ENCODE results near the gene RHOC.

RHOC gene

GRCh38 chr1:112692681-112693080, 14.2 kb downstream of the RHOC start:
- DNase-seq (ENCODE audit: low spot score): no peak
- in situ Hi-C loops (cut with MboI; ENCODE audit: low sequenced_read_pairs, unreplicated experiment): no loop called here
- no peak for TF ChIP-seq CTCF (IDR thresholded peaks at IDR 0.05; ENCODE audit: borderline replicate concordance, control extremely low read depth, extremely low read depth, insufficient read depth, missing control alignments)

GRCh38 chr1:112689842-112690237, 17.1 kb downstream of the RHOC start:
- DNase-seq (ENCODE audit: low spot score): no peak
- TF ChIP-seq CTCF (IDR thresholded peaks at IDR 0.05; ENCODE audit: borderline replicate concordance, control extremely low read depth, extremely low read depth, insufficient read depth, missing control alignments): no peak
- in situ Hi-C loops (cut with MboI; ENCODE audit: low sequenced_read_pairs, unreplicated experiment): no loop called here

- in situ Hi-C loops (cut with MboI; ENCODE audit: low sequenced_read_pairs, unreplicated experiment): no loop called here
- no peak for DNase-seq (ENCODE audit: low spot score)
- TF ChIP-seq CTCF (IDR thresholded peaks at IDR 0.05; ENCODE audit: borderline replicate concordance, control extremely low read depth, extremely low read depth, insufficient read depth, missing control alignments): no peak
These were observed 17.6 kb downstream of the RHOC start for GRCh38 chr1:112689196-112689841.

- TF ChIP-seq CTCF (IDR thresholded peaks at IDR 0.05; ENCODE audit: borderline replicate concordance, control extremely low read depth, extremely low read depth, insufficient read depth, missing control alignments): no peak
- in situ Hi-C loops (cut with MboI; ENCODE audit: low sequenced_read_pairs, unreplicated experiment): no loop called here
- DNase-seq (ENCODE audit: low spot score): no peak
These were observed 18.1 kb downstream of the RHOC start for GRCh38 chr1:112688781-112689193.

- in situ Hi-C loops (cut with MboI; ENCODE audit: low sequenced_read_pairs, unreplicated experiment): no loop called here
- no peak for DNase-seq (ENCODE audit: low spot score)
- TF ChIP-seq CTCF (IDR thresholded peaks at IDR 0.05; ENCODE audit: borderline replicate concordance, control extremely low read depth, extremely low read depth, insufficient read depth, missing control alignments): no peak
These were observed 19.0 kb downstream of the RHOC start for GRCh38 chr1:112687785-112688496.

GRCh38 chr1:112687361-112687760, 19.6 kb downstream of the RHOC start:
- in situ Hi-C loops (cut with MboI; ENCODE audit: low sequenced_read_pairs, unreplicated experiment): no loop called here
- TF ChIP-seq CTCF (IDR thresholded peaks at IDR 0.05; ENCODE audit: borderline replicate concordance, control extremely low read depth, extremely low read depth, insufficient read depth, missing control alignments): no peak
- DNase-seq (ENCODE audit: low spot score): no peak
